KG1 (cell line): ENCODE measurements around the gene HSBP1L1.

ENCODE experiments used
- DNase-seq: peaks from one replicate; lab custom pipeline; 2025; lab: John Stamatoyannopoulos, UW

The HSBP1L1 gene

DNA sequence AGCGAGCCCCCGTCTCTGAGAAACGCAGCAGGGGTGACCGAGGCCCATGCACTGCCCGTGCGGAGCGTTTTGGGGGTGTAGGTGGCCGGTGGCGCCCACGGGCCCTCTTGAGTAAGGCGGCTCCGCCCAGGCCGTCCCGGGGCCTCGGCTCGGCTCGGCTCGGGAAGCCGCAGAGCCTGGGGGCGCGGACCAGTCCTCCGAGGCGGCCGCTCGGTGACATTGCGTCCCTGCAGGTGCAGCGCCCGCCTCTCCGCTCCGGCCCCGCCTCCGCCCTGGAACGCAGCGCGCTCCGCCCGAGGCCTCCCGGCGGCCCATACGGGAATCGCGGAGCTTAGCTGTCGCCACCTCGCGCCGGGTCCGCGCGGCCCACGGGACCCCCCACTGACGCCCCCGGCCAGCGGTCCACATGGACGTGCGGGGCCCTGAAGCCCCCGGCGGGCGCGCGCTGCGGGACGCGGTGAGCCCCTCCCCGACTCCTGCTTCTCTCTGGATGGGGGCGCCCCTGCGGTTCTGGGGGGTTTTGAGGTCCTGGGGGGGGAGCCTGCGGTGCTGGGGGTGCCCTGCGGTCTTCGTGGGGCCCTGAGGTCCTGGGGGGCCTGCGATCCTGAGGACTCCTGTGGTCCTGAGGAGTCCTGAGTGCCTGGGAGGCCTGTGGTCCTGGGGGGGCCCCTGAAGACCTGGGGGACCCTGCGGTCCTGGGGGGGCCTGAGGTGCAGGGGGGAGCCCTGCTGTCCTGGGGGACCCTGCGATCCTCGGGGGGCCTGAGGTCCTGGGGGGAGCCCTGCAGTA, at the start of gene HSBP1L1:
Gene HSBP1L1, plus strand, starts transcription at position 314 of the 789 bp plus-strand sequence. Its CDS starts 93 bp downstream, at position 407.
- no peak for DNase-seq

DNA sequence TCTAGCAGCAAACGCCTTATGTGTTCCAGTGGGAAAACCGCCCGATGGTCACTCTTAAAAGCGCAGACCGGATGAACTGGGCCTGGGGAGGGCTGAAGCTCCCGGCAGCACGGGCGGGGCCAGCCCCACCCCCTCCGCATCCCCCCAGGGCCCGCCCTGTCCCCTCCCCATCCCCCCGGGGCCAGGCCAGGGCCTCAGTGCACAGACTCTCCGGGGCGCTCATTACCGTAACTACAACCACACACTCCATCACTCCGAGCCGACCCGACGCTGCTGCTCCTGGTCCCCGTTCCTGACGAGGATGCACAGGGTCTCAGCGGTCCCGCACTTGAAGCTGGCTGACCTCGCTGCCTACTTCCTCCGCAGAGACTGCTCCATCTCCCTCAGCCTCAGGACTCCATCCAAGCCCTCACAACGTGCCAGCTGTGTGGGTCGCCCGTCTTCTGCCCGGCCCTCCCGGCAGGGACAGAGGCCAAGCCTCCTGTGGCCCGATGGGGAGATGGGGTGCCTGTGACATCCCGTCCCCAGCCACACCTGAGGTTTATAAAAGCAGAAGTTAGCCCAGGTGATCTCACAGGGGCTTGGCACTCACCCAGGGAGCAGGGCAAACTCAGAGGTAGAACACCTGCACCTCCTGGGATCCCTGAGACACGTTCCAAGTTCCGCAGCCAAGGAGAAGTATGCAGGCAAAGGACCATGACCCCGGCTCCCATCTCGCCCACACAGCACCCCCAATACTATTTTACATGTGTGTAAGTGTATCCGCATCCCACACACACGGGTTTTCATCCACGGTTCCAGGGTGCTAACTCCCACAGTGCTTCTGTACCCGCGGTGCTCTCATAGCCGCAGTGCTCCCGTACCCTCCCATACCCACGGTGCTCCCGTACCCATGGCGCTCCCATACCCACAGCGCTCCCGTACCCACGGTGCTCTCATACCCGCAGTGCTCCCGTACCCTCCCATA, 49.0 kb upstream of the HSBP1L1 start:
- no peak for DNase-seq

DNA sequence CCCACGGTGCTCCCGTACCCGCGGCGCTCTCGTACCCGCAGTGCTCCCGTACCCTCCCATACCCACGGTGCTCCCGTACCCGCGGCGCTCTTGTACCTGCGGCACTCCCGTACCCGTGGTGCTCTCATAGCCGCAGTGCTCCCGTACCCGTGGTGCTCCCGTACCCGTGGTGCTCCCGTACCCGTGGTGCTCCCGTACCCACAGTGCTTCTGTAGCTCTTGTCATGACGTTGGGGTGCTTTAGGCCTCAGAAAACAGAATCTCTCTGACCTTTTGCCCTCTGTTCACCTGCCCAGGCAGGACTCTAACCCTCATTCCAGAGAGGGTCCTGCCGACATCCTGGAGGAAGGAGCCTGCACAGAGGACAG, 48.3 kb upstream of the HSBP1L1 start:
- no peak for DNase-seq

DNA sequence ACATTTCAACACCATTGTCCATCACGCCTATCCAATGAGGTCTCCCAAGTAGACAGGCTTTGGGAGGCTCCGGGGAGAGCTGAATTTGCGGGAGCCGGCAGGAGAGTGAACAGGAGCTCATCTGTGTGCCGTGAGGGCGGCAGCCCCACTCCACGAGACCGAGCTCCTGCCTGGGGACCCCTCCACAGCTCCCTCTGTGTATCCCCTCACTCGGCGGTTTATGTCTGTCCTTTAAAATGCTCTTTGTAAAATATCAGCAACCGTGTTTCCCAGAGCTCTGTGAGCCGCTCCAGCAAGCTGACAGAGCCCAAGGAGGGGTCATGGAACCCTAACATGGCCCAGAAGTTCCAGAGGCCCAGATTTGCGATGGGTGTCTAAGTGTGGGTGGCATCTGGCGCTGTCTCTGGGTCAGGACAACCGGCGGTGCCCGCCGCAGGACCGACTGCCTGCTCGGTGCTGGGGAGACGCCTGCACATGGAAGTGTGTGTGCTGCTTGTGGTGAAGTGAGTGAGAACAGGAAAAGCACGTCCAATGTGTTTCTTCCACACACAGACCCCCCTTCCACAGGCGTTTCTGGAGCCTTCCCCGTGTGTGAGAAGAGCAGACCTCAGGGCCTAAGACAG, 47.8 kb upstream of the HSBP1L1 start:
- DNase-seq: no peak

DNA sequence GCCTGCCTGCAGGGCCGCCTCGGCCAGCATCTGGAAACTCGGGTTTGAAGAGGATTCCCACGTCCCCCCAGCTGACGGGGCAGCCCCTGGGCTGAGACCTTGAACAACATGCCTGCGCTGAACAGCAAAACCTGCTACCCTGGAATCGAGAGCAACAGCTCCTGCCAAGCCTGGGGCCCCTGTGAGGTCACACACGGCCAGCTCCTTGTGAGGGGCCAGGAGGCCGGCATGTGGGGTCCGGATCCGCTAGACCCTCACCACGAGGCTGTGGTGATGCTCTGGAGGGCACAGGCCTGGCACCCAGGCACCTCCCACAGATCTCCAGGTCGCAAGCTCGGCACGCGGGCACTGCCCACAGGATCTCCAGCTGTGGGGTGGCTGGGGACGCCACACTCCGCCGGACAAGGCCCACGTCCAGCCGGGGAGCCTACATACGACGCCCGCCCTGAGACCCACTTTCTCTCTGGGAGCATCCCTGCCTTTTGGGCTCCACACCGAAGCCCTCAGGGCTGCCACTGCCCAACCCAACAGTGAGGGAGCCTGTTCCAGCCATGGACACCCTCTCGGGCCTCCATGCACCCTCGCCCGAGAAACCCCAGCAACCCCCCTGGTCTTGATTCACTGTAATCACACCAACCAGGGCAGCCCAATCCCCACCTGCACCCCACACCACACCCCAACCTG, 47.1 kb upstream of the HSBP1L1 start:
- DNase-seq: no peak

DNA sequence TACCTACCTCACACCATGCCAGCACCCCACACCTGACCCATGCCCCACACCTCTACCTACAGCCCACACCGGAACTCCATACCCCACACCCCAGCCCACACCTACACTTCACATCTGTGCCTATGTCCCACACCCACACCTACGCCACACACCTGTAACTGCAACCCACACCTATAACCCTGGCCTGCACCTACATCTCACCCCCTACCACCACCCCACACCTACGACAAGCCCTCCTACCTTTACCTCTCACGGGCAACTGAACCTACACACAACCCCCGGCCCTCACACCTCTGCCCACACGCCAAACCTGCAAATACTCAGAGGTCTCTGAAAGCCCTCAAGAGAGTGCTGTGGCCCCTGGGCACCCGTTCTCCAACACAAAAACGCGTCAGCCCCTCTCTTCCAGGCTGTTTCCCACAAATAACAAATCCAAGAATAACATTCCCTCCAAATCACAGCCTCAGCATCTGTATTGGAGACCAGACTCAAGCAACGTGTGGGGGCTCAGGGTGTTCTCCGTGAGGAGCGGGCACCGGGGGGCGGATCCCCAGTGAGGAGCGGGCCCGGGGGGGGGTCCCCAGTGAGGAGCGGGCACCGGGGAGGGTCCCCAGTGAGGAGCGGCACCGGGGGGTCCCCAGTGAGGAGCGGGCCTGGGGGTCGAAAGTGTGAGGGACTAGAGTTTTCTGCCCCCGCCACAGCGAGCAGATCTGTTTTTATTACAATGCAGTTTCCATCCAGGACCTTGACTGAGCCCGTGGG, 46.4 kb upstream of the HSBP1L1 start:
- DNase-seq: no peak

DNA sequence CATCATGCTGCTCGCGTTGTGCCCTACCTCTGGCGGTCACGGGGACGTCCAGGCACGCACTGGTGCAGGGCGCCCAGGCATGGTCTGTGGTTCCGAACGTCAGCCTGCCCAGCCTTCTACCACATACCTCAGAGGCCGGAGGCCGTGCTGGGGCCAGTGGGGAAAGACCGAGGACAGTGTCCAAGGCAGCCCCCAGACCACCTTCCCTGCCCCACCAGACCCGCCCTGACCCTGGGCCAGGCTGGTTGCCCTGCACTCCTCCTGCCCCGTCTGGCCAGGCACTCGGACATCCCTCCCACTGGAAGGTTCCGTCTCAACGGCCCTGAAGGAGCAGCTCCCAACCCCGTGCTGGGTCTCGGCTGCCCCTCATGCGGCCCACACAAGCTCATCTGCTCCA, 45.8 kb upstream of the HSBP1L1 start:
- DNase-seq: no peak

DNA sequence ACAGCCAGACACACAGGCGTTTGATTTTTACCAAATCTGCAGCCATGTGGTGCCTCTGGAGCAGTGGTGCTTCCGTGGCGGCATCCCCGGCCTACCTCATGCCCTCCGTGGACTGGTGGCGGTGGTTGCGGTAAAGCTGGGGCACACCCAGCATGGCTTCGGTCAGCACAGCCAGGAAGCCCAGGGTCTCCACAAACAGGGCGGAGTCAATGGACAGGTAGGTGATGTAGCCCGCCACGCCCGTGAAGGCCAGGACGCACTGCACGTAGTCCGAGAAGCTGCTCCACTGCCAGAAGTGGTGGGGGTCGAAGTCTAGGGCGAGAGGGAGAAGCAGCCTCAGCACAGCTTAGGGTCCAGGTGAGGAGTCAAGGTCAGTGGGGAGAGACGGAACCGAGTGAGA, 45.4 kb upstream of the HSBP1L1 start:
- no peak for DNase-seq

DNA sequence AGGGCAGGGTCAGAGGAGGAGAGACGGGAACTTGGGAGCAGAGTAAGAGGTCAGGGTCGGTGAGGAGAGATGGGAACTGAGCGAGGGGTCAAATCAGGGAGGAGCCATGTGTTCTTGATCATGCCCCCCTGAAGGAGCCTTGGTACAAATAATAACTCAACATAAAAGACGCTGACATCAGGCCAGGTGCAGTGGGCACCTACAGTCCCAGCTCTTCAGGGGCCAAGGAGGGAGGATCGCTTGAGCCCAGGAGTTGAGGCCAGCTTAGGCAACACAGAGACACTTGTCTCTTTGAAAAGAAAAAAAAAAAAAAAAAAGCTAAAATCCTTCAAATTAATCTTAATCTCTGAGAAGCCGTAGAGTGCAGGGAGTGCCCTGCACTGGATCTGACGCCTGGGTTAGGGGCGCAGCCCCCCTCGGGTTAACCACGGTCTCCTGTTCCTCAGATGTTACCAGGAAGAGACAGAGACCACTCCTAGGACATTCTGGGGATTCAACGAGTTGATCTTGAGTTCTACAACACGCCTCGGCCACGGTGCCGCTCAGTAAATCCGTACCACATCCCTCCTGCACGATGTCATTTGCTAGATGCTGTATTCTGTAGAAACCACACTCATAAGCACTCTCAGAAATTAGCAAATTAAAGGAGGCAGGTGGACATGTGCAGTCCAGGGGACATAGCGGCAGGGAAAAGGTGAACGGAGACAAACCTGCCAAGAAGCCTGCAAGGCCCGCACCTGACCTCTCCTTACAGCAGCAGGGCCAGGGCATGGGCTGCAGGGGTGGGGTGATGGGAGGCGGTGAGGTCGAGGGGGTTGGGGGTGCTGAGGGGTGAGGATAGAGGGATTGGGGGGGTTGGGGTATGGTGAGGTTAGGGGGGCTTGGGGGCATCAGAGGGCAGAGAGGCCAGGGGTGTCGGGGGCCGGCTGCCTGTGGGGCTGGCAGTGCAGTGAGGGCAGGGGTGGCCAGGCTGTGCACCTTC, 42.2 kb upstream of the HSBP1L1 start:
- DNase-seq: no peak

DNA sequence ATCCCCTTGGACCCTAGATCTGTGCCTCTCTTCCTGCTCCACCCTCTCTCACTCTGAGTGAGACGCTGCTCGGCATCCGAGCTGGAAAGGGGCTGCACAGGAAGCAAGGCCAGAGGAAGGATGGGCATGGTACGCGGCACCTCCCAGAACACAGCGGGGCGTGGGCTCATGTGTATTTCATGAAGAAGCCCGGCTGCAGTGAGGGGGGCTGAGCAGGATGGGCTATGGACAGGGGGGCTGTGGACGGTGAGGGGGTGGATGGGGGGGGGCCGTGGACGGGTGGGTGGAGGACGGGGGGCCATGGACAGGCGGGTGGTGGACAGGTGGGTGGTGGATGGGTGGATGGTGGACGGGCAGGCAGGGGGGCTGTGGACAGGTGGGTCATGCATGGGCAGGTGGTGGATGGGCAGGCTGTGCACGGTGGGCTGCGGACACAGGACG, 41.5 kb upstream of the HSBP1L1 start:
- no peak for DNase-seq

DNA sequence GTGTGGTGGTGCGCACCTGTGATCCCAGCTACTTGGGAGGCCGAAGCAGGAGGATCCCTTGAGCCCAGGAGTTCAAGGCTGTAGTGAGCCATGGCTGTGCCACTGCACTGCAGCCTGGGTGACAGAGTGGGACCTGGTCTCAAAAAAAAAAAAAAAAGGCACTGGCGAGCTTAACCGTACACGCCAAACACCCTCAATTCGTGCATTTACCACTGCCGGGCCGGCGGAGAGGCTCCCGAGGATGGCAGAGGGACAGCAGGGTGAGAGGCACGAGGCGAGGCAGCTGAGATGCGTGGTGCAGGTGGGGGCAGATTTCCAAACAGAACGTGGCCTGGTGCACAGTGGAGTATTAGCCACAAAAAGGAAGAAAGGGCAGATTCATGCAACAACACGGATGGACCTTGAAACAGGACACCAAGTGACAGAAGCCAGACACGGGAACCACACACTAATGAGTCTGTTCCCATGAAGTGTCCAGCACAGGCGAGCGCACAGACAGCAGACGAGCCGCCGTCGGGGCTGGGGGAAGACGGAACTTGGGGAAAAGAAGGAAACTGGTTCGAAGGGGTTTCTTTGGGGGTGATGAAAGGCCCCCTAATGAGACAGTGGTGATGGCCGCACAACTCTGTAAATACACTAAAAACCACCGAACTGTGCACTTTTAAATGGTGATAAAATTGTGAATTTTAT, 40.4 kb upstream of the HSBP1L1 start:
- DNase-seq: no peak

DNA sequence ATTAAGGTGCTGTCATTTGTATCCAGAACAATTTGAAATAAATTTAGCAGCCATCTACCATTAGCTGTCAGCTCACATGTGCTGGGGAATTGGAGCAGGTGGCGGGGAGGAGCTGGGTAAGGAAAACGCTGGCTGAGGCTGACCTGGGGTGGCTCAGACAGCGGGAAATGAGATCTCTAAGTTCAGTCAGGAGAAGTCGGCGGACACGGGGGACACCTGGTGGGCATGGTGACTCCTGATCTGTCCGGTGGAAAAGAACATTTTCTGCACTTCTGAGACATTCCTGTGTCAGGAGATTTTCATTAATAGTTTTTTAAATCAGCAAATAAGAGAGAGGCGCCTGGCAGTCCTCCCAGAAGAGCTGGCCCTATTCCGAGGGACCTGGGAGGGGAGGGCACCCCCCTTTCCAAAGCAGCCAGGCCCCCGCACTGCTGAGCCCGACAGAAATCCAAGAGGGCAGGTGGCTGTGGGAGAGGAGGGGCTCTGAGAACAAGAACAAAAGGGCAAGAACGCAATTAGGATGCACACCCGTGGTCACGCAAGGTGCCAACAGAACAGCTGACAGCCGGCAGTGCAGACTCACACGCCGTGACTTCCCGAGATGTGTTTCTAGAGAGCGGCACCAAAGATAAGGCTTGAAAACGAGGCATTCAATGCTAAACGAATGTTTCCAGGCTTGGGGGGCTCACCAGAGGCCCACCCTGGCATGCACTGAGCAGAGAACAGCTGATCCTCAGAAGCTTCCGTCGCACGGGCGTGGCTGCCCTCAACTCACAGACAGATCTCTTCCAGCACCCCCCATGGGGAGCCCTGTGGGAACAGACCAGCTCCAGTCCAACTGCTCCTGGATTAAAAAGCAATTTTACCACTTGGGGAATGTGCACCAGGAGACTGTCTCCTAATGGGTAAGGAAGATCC, 39.4 kb upstream of the HSBP1L1 start:
- DNase-seq: no peak

DNA sequence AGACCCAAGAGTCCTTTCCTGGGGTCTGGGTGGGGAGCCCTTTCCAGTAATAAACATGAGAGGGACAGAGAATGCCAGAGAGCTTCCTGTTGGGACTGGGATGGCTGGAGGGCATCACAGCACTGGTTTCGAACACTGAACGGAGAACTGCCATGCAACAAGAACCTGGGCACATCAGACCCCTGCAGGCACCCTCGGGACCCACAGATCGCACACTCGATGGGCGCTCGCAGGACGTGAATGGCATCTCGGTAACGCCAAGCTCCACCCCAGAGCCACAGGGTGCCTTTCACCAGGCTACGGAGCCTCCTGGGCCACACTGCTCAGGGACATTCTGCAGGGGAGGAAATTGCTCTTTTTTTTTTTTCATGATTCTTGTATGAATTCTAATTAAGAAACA, 38.1 kb upstream of the HSBP1L1 start:
- no peak for DNase-seq

DNA sequence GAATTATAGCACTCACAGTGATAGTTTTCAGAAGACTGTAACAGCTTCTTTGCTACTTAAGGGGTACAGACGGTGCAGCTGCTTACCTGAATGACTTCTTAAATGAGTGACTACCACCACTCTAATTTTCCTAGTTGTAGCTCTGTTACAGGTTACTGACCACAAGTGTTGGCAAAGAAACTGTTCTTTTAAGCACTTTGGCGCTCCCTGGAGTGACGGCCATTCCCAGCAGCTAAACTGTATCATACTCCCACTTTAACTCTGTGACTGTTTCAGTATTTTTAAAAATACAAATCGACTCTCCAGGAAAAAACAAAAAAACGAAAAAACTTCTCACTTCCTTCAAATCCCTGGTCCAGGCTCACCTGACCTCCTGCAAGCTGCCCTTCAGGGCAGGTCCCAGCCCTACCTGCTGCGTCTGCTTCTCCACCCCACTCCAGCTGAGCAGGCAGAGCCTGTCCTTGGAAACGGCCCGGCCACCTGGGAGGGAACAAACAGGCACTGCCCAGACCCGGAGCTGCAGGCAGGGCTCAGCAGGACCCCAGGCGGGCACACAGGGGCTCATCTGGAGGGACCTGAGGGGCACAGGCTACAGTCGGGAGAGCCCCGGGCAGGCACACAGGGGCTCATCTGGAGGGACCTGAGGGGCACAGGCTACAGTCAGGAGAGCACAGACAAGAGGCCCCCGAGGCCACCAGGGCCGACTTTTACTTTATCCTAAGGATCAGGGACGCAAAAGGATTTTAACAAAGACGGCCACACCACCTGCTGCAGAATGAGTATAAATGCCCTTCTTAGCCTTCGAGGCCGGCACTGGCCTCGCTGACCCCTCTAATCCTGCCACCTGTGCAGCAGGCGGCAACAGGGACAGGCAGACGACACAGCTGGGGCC, 37.5 kb upstream of the HSBP1L1 start:
- DNase-seq: no peak

DNA sequence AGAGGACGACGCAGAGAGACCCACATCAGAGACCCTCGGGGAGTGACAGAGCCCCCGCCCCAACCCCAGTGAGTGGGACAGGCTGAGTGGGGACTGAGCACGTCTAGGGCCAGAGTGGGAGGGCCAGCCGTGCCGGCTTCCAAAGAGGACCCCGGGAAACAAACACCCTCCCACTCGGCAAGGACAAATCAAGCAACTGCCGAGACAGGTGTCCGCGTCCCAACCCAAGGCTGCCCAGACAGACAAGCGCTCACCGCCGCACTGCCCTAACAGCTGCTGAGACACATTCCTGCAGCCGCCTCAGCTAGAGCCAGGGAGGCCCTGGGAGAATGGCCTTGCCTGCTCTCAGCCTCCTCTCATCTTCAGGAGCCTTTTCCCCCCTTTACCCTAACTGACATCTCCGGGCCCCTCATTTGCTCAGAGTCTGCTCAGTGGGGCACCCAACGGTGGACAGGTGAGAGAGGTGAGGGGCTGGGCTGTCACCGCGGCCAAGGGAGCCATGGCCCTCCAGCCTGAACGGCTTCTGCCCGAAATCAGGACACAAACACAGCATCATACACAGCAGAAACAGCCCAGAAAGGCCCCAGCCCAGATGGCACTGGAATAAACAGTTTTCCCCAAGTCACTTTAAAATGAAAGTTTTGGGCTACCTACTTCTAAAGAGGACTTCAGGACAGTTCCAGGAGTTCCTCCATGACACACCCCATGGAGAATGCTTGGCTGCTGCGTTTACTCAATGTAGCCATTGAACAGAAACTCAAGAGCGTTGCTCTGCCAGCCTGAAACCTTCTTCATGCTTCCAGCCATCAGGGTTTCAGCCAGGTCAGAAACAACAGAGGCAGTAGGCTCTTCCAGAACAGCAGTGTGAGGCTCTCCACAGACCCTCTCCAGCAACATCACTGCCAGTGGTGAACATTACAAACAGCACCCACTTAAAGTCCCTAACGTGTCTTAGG, 36.6 kb upstream of the HSBP1L1 start:
- DNase-seq: no peak

DNA sequence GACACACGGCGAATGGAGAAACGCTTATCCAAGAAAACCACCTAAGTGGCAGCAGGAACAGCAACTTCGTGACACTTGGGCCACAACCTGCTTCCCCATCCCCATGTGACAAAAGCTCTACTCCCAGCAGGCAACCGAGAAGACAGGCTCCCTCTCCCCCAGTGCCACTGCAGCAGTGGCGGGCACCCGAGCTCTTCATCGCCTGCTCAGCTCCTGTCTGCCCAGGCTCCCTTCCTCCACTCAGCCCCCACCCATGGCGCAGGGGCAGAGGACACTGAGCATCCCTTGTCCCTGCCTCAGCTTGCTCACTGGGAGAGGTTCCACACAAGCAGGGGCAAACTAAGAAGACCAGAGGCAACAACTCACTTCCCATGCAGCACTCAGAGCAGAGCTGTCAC, 35.9 kb upstream of the HSBP1L1 start:
- DNase-seq: no peak
